Gastrocnemius medialis (tissue), 4 donors: ENCODE results near the gene IGLL1. TPM values are rescaled to one million over a fixed set of nuclear protein-coding genes. Genes with fewer than 3 reads are reported as not detected.
"Not testable (repeated sequence)": the region's sequence is repeated elsewhere in the genome, so short reads cannot be mapped to it uniquely, and the experiment has no call there.

ENCODE experiments used
- ATAC-seq, 2 donors: fragments of 150-250 bp; one replicate each; pipeline ENCODE4 v1.9.1; 2016
- DNase-seq, 2 donors: peaks; one replicate each; pipeline ENCODE4 v3.0.0-alpha.2; 2019
- H3K27ac ChIP-seq, 4 donors: fragments of 200-600 bp; sonication (generic); 1 replicate in 1 of 4; 2 replicates in 3 of 4; pipeline ENCODE4 v1.5.1; 2016 to 2018; ENCODE audit warnings: mild to moderate bottlenecking in 2 of 4, moderate library complexity in 1 of 4
- H3K27me3 ChIP-seq, 3 donors: fragments of 200-600 bp; sonication (generic) in 2 of 3; 1 replicate in 1 of 3; 2 replicates in 2 of 3; pipeline versions ENCODE4 v1.5.1 to v1.6.0; 2016 to 2019; ENCODE audit warnings: mild to moderate bottlenecking in 1 of 3, moderate library complexity in 1 of 3
- H3K36me3 ChIP-seq, 2 donors: fragments of 200-600 bp; sonication (generic) in 1 of 2; one replicate each; pipeline ENCODE4 v1.5.1; 2017 to 2018
- H3K4me1 ChIP-seq, 2 donors: fragments of 200-600 bp; sonication (generic) in 1 of 2; one replicate each; pipeline ENCODE4 v1.5.1; 2016 to 2017; ENCODE audit warnings: mild to moderate bottlenecking in 2 of 2
- H3K4me3 ChIP-seq, 4 donors: fragments of 200-600 bp; sonication (generic) in 3 of 4; 1 replicate in 1 of 4; 2 replicates in 3 of 4; pipeline ENCODE4 v1.5.1; 2016 to 2019; ENCODE audit warnings: mild to moderate bottlenecking in 2 of 4
- H3K9me3 ChIP-seq, 3 donors: fragments of 200-600 bp; sonication (generic) in 2 of 3; 1 replicate in 1 of 3; 2 replicates in 2 of 3; pipeline ENCODE4 v1.5.1; 2016 to 2019
- CTCF ChIP-seq, 5 experiments: fragments of 450-650 bp in 3 of 5; fragments of 200-600 bp in 2 of 5; sonication (generic) in 2 of 5; IDR thresholded peaks in 4 of 5; conservative IDR thresholded peaks in 1 of 5; 1 replicate in 4 of 5; 2 replicates in 1 of 5; pipeline ENCODE4 v1.5.1; 2016 to 2019; ENCODE audit warnings: antibody characterized with exemption in 5 of 5, mild to moderate bottlenecking in 3 of 5, moderate library complexity in 3 of 5
- POLR2A ChIP-seq, 2 donors: fragments of 450-650 bp; IDR thresholded peaks; one replicate each; pipeline ENCODE4 v1.6.1; 2017; ENCODE audit warnings: antibody characterized with exemption in 2 of 2, mild to moderate bottlenecking in 2 of 2, moderate library complexity in 2 of 2
- in situ Hi-C, 4 donors: fragments of 200-750 bp; cut with MboI; loops; one replicate each; pipeline versions ENCODE4 v1.15.0 to v1.8.0; 2017; ENCODE audit warnings: low sequenced_read_pairs in 4 of 4
- intact Hi-C: fragments of 100-400 bp; cut with DNase I; formaldehyde crosslinking; loops from one replicate; pipeline ENCODE4 v1.15.1; 2023; ENCODE audit warnings: low total_unique reads
- total RNA-seq, 4 donors: library from RNA; depleted of rRNA; stranded (reverse); fragments of >200 nt; gene quantifications; one replicate each; pipeline versions ENCODE4 v1.1.0 to v1.2.3, GENCODE V29; 2016

IGLL1 gene
- total RNA-seq, 4 donors from 2014 or later: not detected

GRCh38 chr22:23537830-23538695 lies 42.0 kb downstream of the IGLL1 start:
- H3K27me3 ChIP-seq, ATAC-seq, H3K4me1 ChIP-seq, H3K36me3 ChIP-seq, H3K9me3 ChIP-seq, DNase-seq, H3K4me3 ChIP-seq, intact Hi-C loops, H3K27ac ChIP-seq: not testable (repeated sequence)
- in situ Hi-C loops: loop anchor here in 2 of 4 donors (25.0 kb wide), 2 partner anchors 226 to 324 kb away; partner anchors contain the start of gene SLC2A11 (in 2 of the 2)

GRCh38 chr22:23537416-23537815 lies 42.7 kb downstream of the IGLL1 start:
- Histone ChIP-seq H3K9me3 (no peaks in the 10 kb centered on the region), H3K27me3 (no peaks in the 10 kb centered on the region), H3K27ac (no peak overlapping the region), H3K4me1 (peaks cover 0 to 2% of the 10 kb centered on the region in 2 donors), H3K4me3 (no peak overlapping the region), H3K36me3 (no peaks in the 10 kb centered on the region)
- no peak for DNase-seq
- TF ChIP-seq POLR2A (IDR thresholded peaks at IDR 0.05) (no peak), CTCF (IDR thresholded peaks at IDR 0.05 in 4 of 5, conservative IDR thresholded peaks at IDR 0.05 in 1 of 5) (no peak)
- ATAC-seq: no peak
- intact Hi-C loops: no loop called here
- in situ Hi-C loops: loop anchor here in 2 of 4 donors (25.0 kb wide), 2 partner anchors 225 to 325 kb away; partner anchors contain the start of gene SLC2A11 (in 2 of the 2)

- H3K9me3 ChIP-seq: no peaks in the 10 kb centered on the region
- DNase-seq: no peak
- no peaks in the 10 kb centered on the region for H3K27me3 ChIP-seq
- no peaks in the 10 kb centered on the region for H3K36me3 ChIP-seq
- intact Hi-C loops (no loop called here), in situ Hi-C loops (loop anchor here in 2 of 4 donors (25.0 kb wide), 2 partner anchors 225 to 325 kb away; partner anchors contain the start of gene SLC2A11 (in 2 of the 2))
- no peak for ATAC-seq
- TF ChIP-seq CTCF (IDR thresholded peaks at IDR 0.05 in 4 of 5, conservative IDR thresholded peaks at IDR 0.05 in 1 of 5): no peak
- TF ChIP-seq POLR2A (IDR thresholded peaks at IDR 0.05): no peak
- no peaks in the 10 kb centered on the region for H3K4me1 ChIP-seq
- H3K27ac ChIP-seq: no peak overlapping the region
- no peak overlapping the region for H3K4me3 ChIP-seq
Observed at GRCh38 chr22:23536821-23537345, 43.2 kb downstream of the IGLL1 start.

GRCh38 chr22:23535790-23536661 lies 44.1 kb downstream of the IGLL1 start:
- H3K27ac ChIP-seq, H3K9me3 ChIP-seq, ATAC-seq, H3K36me3 ChIP-seq, H3K4me3 ChIP-seq, DNase-seq, H3K4me1 ChIP-seq, intact Hi-C loops, H3K27me3 ChIP-seq: not testable (repeated sequence)
- in situ Hi-C loops: loop anchor here in 2 of 4 donors (25.0 kb wide), 2 partner anchors 224 to 326 kb away; partner anchors contain the start of gene SLC2A11 (in 2 of the 2)

- TF ChIP-seq POLR2A (IDR thresholded peaks at IDR 0.05): no peak
- TF ChIP-seq CTCF (IDR thresholded peaks at IDR 0.05 in 4 of 5, conservative IDR thresholded peaks at IDR 0.05 in 1 of 5): no peak
- Histone ChIP-seq H3K27ac (no peak overlapping the region), H3K4me1 (no peaks in the 10 kb centered on the region), H3K9me3 (no peaks in the 10 kb centered on the region), H3K27me3 (no peaks in the 10 kb centered on the region), H3K4me3 (no peak overlapping the region), H3K36me3 (no peaks in the 10 kb centered on the region)
- DNase-seq (no peak), ATAC-seq (no peak)
- in situ Hi-C loops: loop anchor here in 2 of 4 donors (25.0 kb wide), 2 partner anchors 223 to 327 kb away; partner anchors contain the start of gene SLC2A11 (in 2 of the 2)
- intact Hi-C loops: no loop called here
Observed at GRCh38 chr22:23534851-23535717, 45.0 kb downstream of the IGLL1 start.
